ENCODE results near the gene VEGFC.

VEGFC gene

DNA sequence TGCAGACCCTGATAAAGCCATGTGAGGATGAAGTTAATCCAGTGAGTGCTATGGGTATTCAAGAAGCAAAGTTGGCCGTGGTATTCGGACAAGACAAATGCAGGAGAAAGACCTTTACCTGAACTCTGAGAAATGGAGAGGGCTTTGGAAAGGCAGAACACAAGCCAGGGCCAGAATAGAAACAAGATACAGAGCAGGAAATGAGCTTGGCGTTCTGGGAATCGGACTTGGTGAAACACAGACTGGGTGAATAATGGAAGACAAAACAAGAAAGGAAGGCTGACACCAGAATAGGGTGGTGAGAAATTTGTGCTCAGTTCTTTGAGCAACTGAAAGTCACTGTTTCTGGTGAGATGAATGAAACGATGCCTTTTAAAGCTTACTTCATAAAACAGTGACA is 83.3 kb downstream of the VEGFC start:
- in situ Hi-C loops (cut with HindIII; ENCODE audit: low sequenced_read_pairs) = no loop called here

- in situ Hi-C loops (cut with HindIII; ENCODE audit: low sequenced_read_pairs) = no loop called here
Measured at GRCh38 chr4:176708771-176709311, 83.9 kb downstream of the VEGFC start.

DNA sequence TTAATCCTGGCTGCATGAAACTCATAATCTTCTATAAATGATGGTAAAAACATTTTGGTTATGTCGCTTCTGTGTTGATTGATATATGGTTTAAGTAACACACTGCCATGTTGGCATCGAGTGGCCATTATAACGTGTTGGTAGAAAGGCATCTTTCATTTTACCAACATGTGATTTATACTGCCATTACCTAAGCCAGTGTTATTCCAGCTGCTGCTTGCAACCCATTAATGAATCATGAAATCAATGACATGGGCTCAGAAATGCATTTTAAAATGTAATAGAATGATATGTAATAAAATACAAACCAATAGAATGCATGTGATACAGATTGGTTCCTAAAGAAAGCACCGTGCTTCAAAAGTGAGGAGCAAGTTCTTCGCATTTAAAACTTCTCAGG is 102.0 kb downstream of the VEGFC start:
- in situ Hi-C loops (cut with HindIII; ENCODE audit: low sequenced_read_pairs) = no loop called here

DNA sequence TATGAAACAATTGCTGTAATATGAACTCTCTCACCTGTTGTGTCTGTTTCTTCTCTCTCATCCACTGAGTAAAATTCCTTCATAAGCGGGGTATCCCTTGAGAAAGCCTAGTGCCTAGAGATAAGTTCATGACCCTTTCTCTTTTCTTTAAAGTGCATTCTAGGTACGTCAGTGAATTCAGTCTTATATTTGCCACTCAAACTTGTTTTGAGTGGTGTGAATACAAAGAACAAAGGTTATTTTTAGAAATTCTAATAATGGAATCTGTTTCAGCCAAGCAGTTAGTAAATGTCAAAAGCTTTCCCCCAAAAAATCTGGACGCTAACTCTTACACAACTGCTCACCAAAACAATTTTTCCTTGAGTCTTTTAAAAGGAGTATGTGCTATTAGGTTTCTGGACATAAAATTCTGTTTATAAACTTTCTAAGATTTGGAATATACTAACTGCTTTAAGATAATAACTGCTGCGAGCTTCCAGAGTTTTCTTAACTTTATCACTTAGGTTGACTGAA is 112.0 kb downstream of the VEGFC start:
- in situ Hi-C loops (cut with HindIII; ENCODE audit: low sequenced_read_pairs) = loop anchor here (10.0 kb wide), 1 partner anchor 296 kb away; no protein-coding TSS in a partner anchor

GRCh38 chr4:176676901-176677300 is 115.8 kb downstream of the VEGFC start:
- in situ Hi-C loops (cut with HindIII; ENCODE audit: low sequenced_read_pairs) = no loop called here

- in situ Hi-C loops (cut with HindIII; ENCODE audit: low sequenced_read_pairs) = no loop called here
Measured at GRCh38 chr4:176675810-176676209, 116.9 kb downstream of the VEGFC start.

GRCh38 chr4:176671532-176671931 is 121.2 kb downstream of the VEGFC start:
- in situ Hi-C loops (cut with HindIII; ENCODE audit: low sequenced_read_pairs) = no loop called here

DNA sequence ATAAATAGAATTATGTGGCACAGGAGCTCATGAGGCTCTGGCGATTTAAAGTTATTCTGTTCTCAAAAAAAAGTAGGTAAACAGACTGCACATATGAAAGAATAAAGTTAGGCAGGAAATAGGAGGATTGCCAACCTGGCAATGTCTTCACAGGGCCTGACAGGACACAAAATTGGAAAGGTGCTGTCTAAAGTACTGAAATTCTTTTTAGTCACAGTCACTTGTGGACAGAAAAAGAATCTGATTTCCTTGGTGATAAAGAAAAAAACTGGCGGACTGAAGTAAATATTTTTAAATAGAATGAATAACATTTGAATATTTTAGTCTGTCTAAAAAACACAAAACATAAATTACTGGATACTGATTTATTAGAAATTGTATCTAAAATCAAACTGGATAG is 124.4 kb downstream of the VEGFC start:
- in situ Hi-C loops (cut with HindIII; ENCODE audit: low sequenced_read_pairs) = no loop called here

GRCh38 chr4:176664964-176665363 is 127.8 kb downstream of the VEGFC start:
- in situ Hi-C loops (cut with HindIII; ENCODE audit: low sequenced_read_pairs) = no loop called here

- in situ Hi-C loops (cut with HindIII; ENCODE audit: low sequenced_read_pairs) = no loop called here
Measured at GRCh38 chr4:176660561-176660960, 132.2 kb downstream of the VEGFC start.

- in situ Hi-C loops (cut with HindIII; ENCODE audit: low sequenced_read_pairs) = no loop called here
Measured at GRCh38 chr4:176656108-176656507, 136.6 kb downstream of the VEGFC start.

- in situ Hi-C loops (cut with HindIII; ENCODE audit: low sequenced_read_pairs) = no loop called here
Measured at GRCh38 chr4:176654565-176655216, 138.0 kb downstream of the VEGFC start.

DNA sequence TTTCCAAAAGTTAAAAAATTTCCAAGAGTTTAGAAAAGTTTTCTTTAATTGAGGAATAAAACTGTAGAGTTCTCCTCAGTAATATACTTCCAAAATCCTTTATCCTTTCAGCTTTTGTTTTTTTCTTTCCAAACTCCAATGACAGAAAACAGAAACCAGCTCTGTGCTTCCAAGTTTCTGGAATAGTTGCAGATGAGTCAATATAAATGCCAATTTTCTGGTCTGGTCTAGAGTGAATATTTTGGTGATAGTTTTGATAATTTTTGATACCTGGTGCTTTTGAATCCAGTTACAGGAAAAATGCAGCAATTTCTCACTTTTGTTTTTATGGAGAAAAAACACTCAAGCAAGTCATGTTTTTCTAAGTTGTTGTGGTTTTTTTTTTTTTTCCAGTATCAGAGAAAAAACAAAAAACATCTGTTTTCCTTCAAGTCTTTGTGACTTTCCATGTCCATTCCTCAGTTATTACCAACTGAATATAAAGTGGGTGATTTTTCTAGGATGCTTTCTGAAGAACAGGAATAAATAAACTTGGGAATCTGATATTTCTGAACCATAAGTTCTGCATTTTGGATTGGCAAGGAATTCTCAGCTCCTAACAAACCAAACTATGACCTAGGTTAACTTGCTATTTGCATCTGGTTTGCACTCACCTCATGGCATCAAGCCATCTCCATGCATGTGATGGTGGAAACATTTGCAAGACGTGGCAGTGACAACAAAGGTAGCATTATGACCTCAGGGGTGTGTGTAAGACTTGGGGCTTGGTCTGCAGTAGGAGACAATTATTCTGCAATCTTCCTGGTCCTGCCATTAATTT is 139.1 kb downstream of the VEGFC start:
- in situ Hi-C loops (cut with HindIII; ENCODE audit: low sequenced_read_pairs) = no loop called here

- in situ Hi-C loops (cut with HindIII; ENCODE audit: low sequenced_read_pairs) = no loop called here
Measured at GRCh38 chr4:176646311-176646710, 146.4 kb downstream of the VEGFC start.

- in situ Hi-C loops (cut with HindIII; ENCODE audit: low sequenced_read_pairs) = no loop called here
Measured at GRCh38 chr4:176645246-176645960, 147.3 kb downstream of the VEGFC start.

GRCh38 chr4:176642472-176642871 is 150.2 kb downstream of the VEGFC start:
- in situ Hi-C loops (cut with HindIII; ENCODE audit: low sequenced_read_pairs) = no loop called here

DNA sequence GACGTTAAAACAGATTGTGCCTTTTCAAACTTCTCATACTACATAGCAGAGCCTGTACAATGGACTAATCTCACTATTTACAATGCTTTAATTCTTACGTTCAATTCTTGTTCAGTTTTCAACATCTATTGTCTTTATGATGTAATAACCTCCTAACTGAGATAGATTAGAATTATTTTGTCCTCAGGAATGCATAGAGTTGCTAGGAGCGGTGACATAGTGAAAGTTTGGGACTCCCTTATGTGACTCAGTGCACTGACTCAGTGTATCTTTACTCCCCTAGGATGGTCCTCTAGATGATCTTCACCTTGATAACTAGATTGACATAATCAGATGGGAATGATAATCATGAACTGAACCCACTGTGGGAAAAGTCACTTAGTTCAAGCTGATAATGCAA is 151.5 kb downstream of the VEGFC start:
- in situ Hi-C loops (cut with HindIII; ENCODE audit: low sequenced_read_pairs) = no loop called here

- in situ Hi-C loops (cut with HindIII; ENCODE audit: low sequenced_read_pairs) = no loop called here
Measured at GRCh38 chr4:176638992-176639391, 153.7 kb downstream of the VEGFC start.

DNA sequence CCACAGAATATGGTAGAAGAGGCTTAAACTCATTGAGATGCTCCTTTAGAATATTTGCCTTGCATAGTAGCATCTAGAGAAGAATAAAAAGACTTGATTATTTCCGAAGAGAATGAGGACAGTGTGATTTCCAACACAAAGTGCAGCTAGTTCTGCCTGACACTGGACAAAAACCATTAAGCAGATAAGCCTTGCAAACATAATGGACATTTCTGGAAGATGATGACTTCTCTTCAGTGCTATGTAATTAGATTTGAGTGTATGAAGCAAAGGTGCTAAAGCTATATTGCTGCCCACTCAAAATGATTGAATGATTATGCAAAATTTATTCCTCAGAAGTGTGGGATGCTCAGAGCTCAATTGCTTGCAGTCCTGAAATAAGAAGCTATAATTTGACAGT is 156.4 kb downstream of the VEGFC start:
- in situ Hi-C loops (cut with HindIII; ENCODE audit: low sequenced_read_pairs) = no loop called here

DNA sequence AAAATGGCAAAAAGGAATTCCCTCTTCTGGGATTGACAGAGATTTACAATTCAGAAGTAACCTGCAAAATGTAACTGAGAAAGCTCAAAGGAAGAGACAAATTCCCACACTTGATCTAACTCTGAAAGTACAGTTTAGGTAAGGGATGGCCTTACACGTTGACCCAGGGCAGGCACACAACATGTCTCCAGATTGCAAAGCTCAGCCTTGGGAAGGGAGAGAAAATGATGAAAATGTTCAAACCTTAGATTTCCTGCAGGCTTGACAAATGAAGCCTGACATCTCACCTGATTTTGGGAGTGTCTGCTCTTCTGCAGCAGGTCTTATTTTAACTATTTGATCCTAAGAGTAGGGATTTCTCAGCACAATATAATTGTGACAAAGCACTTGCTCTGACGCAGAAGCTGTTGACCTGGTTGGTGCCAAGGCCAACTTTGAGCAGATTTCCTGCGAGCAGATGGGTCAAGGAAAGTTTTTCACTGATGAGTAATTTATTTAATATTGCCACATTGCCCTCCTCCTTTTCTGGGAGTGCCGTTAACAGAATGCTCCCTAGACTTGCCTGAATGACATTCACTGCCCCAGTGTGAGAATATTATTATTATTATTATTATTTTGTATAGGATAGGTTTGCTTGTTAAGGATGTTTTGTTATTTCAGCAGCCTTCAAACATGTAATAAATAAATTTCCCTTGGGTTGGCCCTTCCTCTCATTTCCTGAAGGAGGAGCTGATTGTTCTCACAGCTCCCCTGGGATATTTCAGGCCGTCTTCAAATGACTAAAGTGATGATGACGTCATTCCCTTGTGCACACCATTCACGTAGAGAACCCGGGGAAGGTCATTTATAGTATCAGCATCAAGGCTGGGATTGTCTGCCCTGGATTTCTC is 157.1 kb downstream of the VEGFC start:
- in situ Hi-C loops (cut with HindIII; ENCODE audit: low sequenced_read_pairs) = no loop called here
